Upper lobe of left lung (tissue), 6 donors: Measurements from ENCODE around the gene XDH. TPM values are rescaled to one million over a fixed set of nuclear protein-coding genes. Genes with fewer than 3 reads are reported as not detected.

Experiments
- ATAC-seq, 2 donors: fragments of 200-7000 bp; cut with Tn5 transposase; one replicate each; pipeline ENCODE4 v1.9.1; 2022; ENCODE audit warnings: mild to moderate bottlenecking in 2 of 2, moderate library complexity in 2 of 2; ENCODE audit not compliant: low FRiP score in 2 of 2
- DNase-seq, 2 donors: peaks; one replicate each; pipeline ENCODE4 v3.0.0-alpha.2; 2019 to 2020
- H3K27ac ChIP-seq, 4 donors: fragments of 200-600 bp; sonication (generic); one replicate each; pipeline ENCODE4 v1.5.1; 2016 to 2019
- H3K27me3 ChIP-seq, 4 donors: fragments of 200-600 bp; sonication (generic); one replicate each; pipeline ENCODE4 v1.5.1; 2017 to 2019
- H3K36me3 ChIP-seq, 4 donors: fragments of 200-600 bp; sonication (generic); one replicate each; pipeline ENCODE4 v1.5.1; 2016 to 2019
- H3K4me1 ChIP-seq, 4 donors: fragments of 200-600 bp; sonication (generic); one replicate each; pipeline ENCODE4 v1.5.1; 2018 to 2019
- H3K4me3 ChIP-seq, 4 donors: fragments of 200-600 bp; sonication (generic); one replicate each; pipeline ENCODE4 v1.5.1; 2017 to 2019; ENCODE audit warnings: mild to moderate bottlenecking in 2 of 4, moderate library complexity in 1 of 4
- H3K9me3 ChIP-seq, 4 donors: fragments of 200-600 bp; sonication (generic); one replicate each; pipeline ENCODE4 v1.5.1; 2018 to 2019
- EP300 ChIP-seq, 4 donors: sonication (generic); formaldehyde crosslinking; IDR thresholded peaks; one replicate each; pipeline ENCODE4 v1.5.1; 2017; ENCODE audit warnings: antibody characterized with exemption in 4 of 4, control low read depth in 2 of 4
- POLR2A ChIP-seq, 4 donors: fragments of 450-650 bp; IDR thresholded peaks; one replicate each; pipeline ENCODE4 v1.5.1; 2016 to 2017; ENCODE audit warnings: antibody characterized with exemption in 4 of 4, mild to moderate bottlenecking in 2 of 4
- POLR2AphosphoS5 ChIP-seq, 2 donors: sonication (generic); formaldehyde crosslinking; IDR thresholded peaks; one replicate each; pipeline ENCODE4 v1.5.1; 2017; ENCODE audit warnings: antibody characterized with exemption in 2 of 2
- WGBS, 2 donors: methylation state at CpG; one replicate each; pipeline ENCODE4 v1.1.5; 2017 to 2018; 5-methylcytosine and 5-hydroxymethylcytosine counted together
- total RNA-seq, 6 donors: library from RNA; depleted of rRNA in 4 of 6; stranded (reverse); fragments of >200 nt in 4 of 6; gene quantifications; one replicate each; pipeline versions ENCODE4 v1.1.0 to v1.2.1, GENCODE V29; 2016 to 2021
- TF ChIP-seq, protein P1 (sequence below), 6 experiments: fragments of 450-650 bp in 4 of 6; fragments of 200-600 bp in 2 of 6; sonication (generic) in 2 of 6; IDR thresholded peaks; one replicate each; pipeline ENCODE4 v1.5.1; 2016 to 2019; ENCODE audit warnings: antibody characterized with exemption in 6 of 6
- donor health status: DM: no; HTN: no; CAD: no; lungs with moderate emphysema.
- donor health status: DM: no; HTN: yes; CAD: no; lungs with severe emphysema.

Gene XDH
- total RNA-seq, 6 donors from 2014 or later, result 0.30 to 2.9 (median 0.67) TPM; not detected in 1

DNA sequence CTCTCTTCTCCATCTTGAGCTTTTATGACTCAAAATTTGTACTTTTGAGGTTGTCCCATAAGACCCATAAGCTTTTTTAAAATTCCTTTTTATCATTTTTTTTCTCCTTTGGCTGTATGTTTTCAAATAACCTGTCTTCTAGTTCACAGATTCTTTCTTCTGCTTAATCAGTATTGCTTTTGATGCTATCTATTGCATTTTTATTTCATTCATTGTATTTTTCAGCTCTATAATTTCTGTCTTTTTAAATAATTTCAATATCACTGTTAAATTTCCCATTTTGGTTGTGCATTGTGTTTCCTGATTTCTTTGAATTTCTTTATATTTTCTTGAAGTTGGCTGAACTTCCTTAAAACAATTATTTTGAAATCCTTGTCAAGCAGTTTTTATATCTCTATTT, 4.8 kb upstream of the XDH start:
- Histone ChIP-seq H3K9me3 (peaks cover 8 to 15% (median 8%) of the 10 kb centered on the region in 4 donors), H3K4me3 (no peak overlapping the region), H3K4me1 (peaks cover 0 to 2% (median 0%) of the 10 kb centered on the region in 4 donors), H3K36me3 (no peaks in the 10 kb centered on the region), H3K27ac (no peak overlapping the region), H3K27me3 (no peaks in the 10 kb centered on the region)
- TF ChIP-seq POLR2A (IDR thresholded peaks at IDR 0.05), result no peak
- TF ChIP-seq, protein P1, sequence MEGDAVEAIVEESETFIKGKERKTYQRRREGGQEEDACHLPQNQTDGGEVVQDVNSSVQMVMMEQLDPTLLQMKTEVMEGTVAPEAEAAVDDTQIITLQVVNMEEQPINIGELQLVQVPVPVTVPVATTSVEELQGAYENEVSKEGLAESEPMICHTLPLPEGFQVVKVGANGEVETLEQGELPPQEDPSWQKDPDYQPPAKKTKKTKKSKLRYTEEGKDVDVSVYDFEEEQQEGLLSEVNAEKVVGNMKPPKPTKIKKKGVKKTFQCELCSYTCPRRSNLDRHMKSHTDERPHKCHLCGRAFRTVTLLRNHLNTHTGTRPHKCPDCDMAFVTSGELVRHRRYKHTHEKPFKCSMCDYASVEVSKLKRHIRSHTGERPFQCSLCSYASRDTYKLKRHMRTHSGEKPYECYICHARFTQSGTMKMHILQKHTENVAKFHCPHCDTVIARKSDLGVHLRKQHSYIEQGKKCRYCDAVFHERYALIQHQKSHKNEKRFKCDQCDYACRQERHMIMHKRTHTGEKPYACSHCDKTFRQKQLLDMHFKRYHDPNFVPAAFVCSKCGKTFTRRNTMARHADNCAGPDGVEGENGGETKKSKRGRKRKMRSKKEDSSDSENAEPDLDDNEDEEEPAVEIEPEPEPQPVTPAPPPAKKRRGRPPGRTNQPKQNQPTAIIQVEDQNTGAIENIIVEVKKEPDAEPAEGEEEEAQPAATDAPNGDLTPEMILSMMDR (IDR thresholded peaks at IDR 0.05), result no peak
- no peak for TF ChIP-seq POLR2AphosphoS5 (IDR thresholded peaks at IDR 0.05)
- no peak for TF ChIP-seq EP300 (IDR thresholded peaks at IDR 0.05)
- ATAC-seq (no peak), DNase-seq (no peak)

DNA sequence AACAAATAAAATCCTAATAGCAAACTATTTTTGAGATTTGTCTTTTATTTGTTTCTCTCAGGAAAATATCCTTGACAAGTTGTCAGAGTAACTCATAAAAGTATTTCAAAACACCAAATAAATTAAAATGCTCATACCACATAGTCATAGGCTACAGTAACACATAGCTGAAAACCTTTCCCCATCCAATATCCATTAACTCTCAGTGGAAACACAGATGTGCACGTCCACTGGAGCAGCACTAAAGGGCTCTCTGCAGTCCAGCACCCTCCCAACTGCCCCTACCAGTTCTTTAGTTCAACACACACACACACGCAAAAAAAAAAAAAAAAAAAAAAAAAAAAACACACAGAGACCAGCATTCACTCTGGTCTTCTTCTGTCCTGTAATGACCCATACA, 879 bp upstream of the XDH start:
- 56 to 57% methylated on average over 2 of the region's 2 CpGs for WGBS, 2 donors
- DNase-seq, result no peak
- H3K27ac ChIP-seq, result no peak overlapping the region

DNA sequence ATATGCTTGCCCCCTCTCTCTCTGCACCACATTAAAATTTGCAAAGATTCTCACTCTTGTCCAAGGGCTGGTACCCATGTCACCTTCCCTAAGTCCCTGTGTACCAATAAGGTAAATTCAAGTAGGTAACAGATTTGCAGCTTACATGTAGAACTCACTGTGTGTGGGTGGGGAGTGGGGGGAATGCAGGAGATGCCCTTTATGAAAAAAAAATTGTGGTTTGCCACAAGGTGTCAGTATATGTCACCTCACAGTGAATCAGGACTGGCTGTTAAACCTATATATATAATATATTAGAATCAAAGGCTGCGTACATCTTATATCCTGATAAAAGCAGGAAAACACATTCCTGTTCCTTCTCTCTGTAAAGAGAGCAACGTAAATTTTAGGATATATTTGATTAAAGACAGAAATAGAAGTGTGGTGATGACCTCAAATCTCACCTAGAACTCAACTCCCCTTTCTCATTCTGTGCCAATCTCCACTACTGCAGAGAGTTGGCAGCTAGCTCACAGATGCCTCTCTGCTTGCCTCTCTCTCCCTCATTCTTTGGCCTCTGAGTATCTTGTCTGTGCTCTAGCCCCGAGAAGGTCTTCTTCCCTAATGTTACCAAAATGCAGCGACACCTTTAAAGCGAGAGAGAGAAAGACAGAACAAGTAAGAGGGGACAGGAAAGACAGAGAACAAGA, 536 bp downstream of the XDH start:
- H3K9me3 ChIP-seq, result peaks cover 0 to 3% (median under 1%) of the 10 kb centered on the region in 4 donors
- no peaks in the 10 kb centered on the region for H3K27me3 ChIP-seq
- no peak overlapping the region for H3K4me3 ChIP-seq
- no peaks in the 10 kb centered on the region for H3K36me3 ChIP-seq
- H3K27ac ChIP-seq, result no peak overlapping the region
- no peak for ATAC-seq
- TF ChIP-seq POLR2AphosphoS5 (IDR thresholded peaks at IDR 0.05) (no peak), EP300 (IDR thresholded peaks at IDR 0.05) (no peak), POLR2A (IDR thresholded peaks at IDR 0.05) (no peak)
- TF ChIP-seq, protein P1 (IDR thresholded peaks at IDR 0.05), result no peak
- DNase-seq, result no peak
- WGBS, 2 donors, result 67 to 74% methylated on average over 5 of the region's 5 CpGs
- H3K4me1 ChIP-seq, result peaks cover 0 to 6% (median 1%) of the 10 kb centered on the region in 4 donors

More for the DNA sequence above, 879 bp upstream of the XDH start:
- peaks cover 8 to 15% (median 8%) of the 10 kb centered on the region in 4 donors for H3K9me3 ChIP-seq
- peaks cover 0 to 6% (median 1%) of the 10 kb centered on the region in 4 donors for H3K4me1 ChIP-seq
- H3K4me3 ChIP-seq, result no peak overlapping the region
- H3K36me3 ChIP-seq, result no peaks in the 10 kb centered on the region
- TF ChIP-seq, protein P1 (IDR thresholded peaks at IDR 0.05), result no peak
- TF ChIP-seq POLR2A (IDR thresholded peaks at IDR 0.05), result no peak
- no peak for TF ChIP-seq POLR2AphosphoS5 (IDR thresholded peaks at IDR 0.05)
- TF ChIP-seq EP300 (IDR thresholded peaks at IDR 0.05), result no peak
- ATAC-seq, result no peak
- H3K27me3 ChIP-seq, result no peaks in the 10 kb centered on the region

DNA sequence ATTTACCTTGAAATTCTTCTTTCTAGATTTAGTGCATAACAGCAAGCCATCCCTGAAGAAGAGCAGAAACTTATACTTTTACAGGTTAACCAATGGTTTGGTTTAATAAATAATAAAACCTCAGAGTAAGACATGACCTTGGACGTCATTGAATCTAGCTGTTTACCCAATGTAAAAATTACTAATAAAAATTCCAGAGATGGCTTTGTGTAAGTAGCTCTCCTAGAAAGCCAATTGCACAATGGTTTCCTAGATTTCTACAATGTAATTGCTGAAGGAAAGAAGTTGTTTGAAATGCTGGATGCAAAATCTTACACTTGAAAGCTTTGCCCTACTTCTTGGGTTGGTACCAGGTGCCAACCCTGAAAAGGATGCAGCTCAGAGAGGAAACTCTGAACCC, 1.5 kb downstream of the XDH start:
- ATAC-seq, result no peak
- 50 to 71% methylated on average over 1 of the region's 1 CpG for WGBS, 2 donors

More for the DNA sequence above, 1.5 kb downstream of the XDH start:
- no peak overlapping the region for H3K27ac ChIP-seq
- H3K4me3 ChIP-seq, result no peak overlapping the region
- DNase-seq, result no peak
- TF ChIP-seq POLR2AphosphoS5 (IDR thresholded peaks at IDR 0.05), result no peak
- TF ChIP-seq, protein P1 (IDR thresholded peaks at IDR 0.05), result no peak
- TF ChIP-seq EP300 (IDR thresholded peaks at IDR 0.05), result no peak
- TF ChIP-seq POLR2A (IDR thresholded peaks at IDR 0.05), result no peak
- no peaks in the 10 kb centered on the region for H3K36me3 ChIP-seq
- no peaks in the 10 kb centered on the region for H3K9me3 ChIP-seq
- H3K4me1 ChIP-seq, result peaks cover 0 to 6% (median 1%) of the 10 kb centered on the region in 4 donors
- no peaks in the 10 kb centered on the region for H3K27me3 ChIP-seq
